ENCODE data around the gene SPEM3.
A peak's percentile ranks its signal among the peaks of the same experiment; 100 is the strongest.

Gene SPEM3

GRCh38 chr17:7403043-7403726, 25.5 kb upstream of the SPEM3 start:
- ChIA-PET CTCF (interaction anchor here (0.8 to 1.4 kb wide), 4 partner anchors 31 to 158 kb away, joined by 3 to 8 read pairs (median 4); no protein-coding TSS in a partner anchor), POLR2A (interaction anchor here (0.6 to 1.4 kb wide), 6 partner anchors 14 to 162 kb away, joined by 3 to 6 read pairs (median 4); partner anchors contain the start of genes POLR2A and TMEM102)
- peak overlapping the region; percentile 81 for H3K4me3 ChIP-seq (ENCODE audit: low read depth, low read length)
- TF ChIP-seq CTCF (IDR thresholded peaks at IDR 0.05; ENCODE audit: insufficient read depth, low read length, missing control alignments), result no peak
- DNase-seq (ENCODE audit: low read depth, low spot score), result no peak

- H3K4me3 ChIP-seq (ENCODE audit: low read depth, low read length), result peak overlapping the region; percentile 81
- ChIA-PET POLR2A (interaction anchor here (0.7 to 1.4 kb wide), 18 partner anchors 8 to 162 kb away, joined by 3 to 11 read pairs (median 4); partner anchors contain the start of genes PLSCR3, POLR2A, TMEM102 and ZBTB4), CTCF (interaction anchor here (0.6 to 1.4 kb wide), 5 partner anchors 15 to 157 kb away, joined by 3 to 8 read pairs (median 3); no protein-coding TSS in a partner anchor)
- DNase-seq (ENCODE audit: low read depth, low spot score), result no peak
- no peak for TF ChIP-seq CTCF (IDR thresholded peaks at IDR 0.05; ENCODE audit: insufficient read depth, low read length, missing control alignments)
Observed at GRCh38 chr17:7403727-7403976, 25.0 kb upstream of the SPEM3 start.

GRCh38 chr17:7403977-7404736, 24.5 kb upstream of the SPEM3 start, which contains the start of gene TMEM256:
Gene TMEM256 (minus strand): TSS chr17:7404097. CDS start chr17:7404084, 13 bp downstream.
- DNase-seq (ENCODE audit: low read depth, low spot score), result peak; percentile 96
- ChIA-PET POLR2A (interaction anchor here (0.6 to 1.4 kb wide), 21 partner anchors 9 to 169 kb away, joined by 3 to 11 read pairs (median 4); partner anchors contain the start of genes PLSCR3, POLR2A, TMEM102 and ZBTB4), CTCF (interaction anchor here (0.6 to 1.4 kb wide), 4 partner anchors 15 to 157 kb away, joined by 3 to 8 read pairs (median 4); no protein-coding TSS in a partner anchor)
- peak within 1 kb of the TSS; percentile 83 for H3K4me3 ChIP-seq (ENCODE audit: low read depth, low read length)
- no peak for TF ChIP-seq CTCF (IDR thresholded peaks at IDR 0.05; ENCODE audit: insufficient read depth, low read length, missing control alignments)

- H3K4me3 ChIP-seq (ENCODE audit: low read depth, low read length), result peak overlapping the region; percentile 83
- ChIA-PET CTCF (interaction anchor here (1.4 kb wide), 1 partner anchor 156 kb away, joined by 5 read pairs; no protein-coding TSS in a partner anchor), POLR2A (interaction anchor here (0.6 to 1.4 kb wide), 16 partner anchors 8 to 169 kb away, joined by 3 to 11 read pairs (median 4); partner anchors contain the start of genes PLSCR3, POLR2A and ZBTB4)
- DNase-seq (ENCODE audit: low read depth, low spot score), result no peak
- no peak for TF ChIP-seq CTCF (IDR thresholded peaks at IDR 0.05; ENCODE audit: insufficient read depth, low read length, missing control alignments)
Observed at GRCh38 chr17:7404737-7405349, 23.8 kb upstream of the SPEM3 start.

GRCh38 chr17:7405350-7406234, 23.1 kb upstream of the SPEM3 start:
- no peak for DNase-seq (ENCODE audit: low read depth, low spot score)
- ChIA-PET CTCF (interaction anchor here (0.7 to 2.0 kb wide), 2 partner anchors 31 to 155 kb away, joined by 3 to 12 read pairs; partner anchors contain the start of gene TMEM102), POLR2A (interaction anchor here (0.7 to 1.3 kb wide), 3 partner anchors 18 to 57 kb away, joined by 3 to 6 read pairs (median 3); partner anchors contain the start of gene SPEM2)
- H3K4me3 ChIP-seq (ENCODE audit: low read depth, low read length), result peak overlapping the region; percentile 83
- TF ChIP-seq CTCF (IDR thresholded peaks at IDR 0.05; ENCODE audit: insufficient read depth, low read length, missing control alignments), result no peak
